Astrocyte (in vitro differentiated cells and primary cell): Measurements from ENCODE around the gene CAPN5.

Experiments used
- EZH2 ChIP-seq: IDR thresholded peaks from 2 replicates; pipeline ENCODE4 v1.6.1; 2012; ENCODE audit warnings: mild to moderate bottlenecking, low read length, inconsistent platforms; ENCODE audit not compliant: insufficient read depth
- TF ChIP-seq, protein P1 (sequence below): IDR thresholded peaks from 2 replicates; pipeline ENCODE4 v1.5.1; 2011; ENCODE audit warnings: low read depth, mild to moderate bottlenecking, inconsistent platforms, low read length, moderate library complexity; ENCODE audit not compliant: insufficient read depth

DNA sequence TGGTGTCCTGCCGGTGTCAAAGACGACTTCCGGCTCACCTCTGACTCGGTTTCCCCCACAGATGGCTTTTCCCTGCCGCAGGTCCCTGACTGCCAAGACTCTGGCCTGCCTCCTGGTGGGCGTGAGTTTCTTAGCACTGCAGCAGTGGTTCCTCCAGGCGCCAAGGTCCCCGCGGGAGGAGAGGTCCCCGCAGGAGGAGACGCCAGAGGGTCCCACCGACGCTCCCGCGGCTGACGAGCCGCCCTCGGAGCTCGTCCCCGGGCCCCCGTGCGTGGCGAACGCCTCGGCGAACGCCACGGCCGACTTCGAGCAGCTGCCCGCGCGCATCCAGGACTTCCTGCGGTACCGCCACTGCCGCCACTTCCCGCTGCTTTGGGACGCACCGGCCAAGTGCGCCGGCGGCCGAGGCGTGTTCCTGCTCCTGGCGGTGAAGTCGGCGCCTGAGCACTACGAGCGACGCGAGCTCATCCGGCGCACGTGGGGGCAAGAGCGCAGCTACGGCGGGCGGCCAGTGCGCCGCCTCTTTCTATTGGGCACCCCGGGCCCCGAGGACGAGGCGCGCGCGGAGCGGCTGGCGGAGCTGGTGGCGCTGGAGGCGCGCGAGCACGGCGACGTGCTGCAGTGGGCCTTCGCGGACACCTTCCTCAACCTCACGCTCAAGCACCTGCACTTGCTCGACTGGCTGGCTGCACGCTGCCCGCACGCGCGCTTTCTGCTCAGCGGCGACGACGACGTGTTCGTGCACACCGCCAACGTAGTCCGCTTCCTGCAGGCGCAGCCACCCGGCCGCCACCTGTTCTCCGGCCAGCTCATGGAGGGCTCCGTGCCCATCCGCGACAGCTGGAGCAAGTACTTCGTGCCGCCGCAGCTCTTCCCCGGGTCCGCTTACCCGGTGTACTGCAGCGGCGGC is 27.0 kb upstream of the CAPN5 start:
- peak; percentile 38 for TF ChIP-seq EZH2
- TF ChIP-seq, protein P1, sequence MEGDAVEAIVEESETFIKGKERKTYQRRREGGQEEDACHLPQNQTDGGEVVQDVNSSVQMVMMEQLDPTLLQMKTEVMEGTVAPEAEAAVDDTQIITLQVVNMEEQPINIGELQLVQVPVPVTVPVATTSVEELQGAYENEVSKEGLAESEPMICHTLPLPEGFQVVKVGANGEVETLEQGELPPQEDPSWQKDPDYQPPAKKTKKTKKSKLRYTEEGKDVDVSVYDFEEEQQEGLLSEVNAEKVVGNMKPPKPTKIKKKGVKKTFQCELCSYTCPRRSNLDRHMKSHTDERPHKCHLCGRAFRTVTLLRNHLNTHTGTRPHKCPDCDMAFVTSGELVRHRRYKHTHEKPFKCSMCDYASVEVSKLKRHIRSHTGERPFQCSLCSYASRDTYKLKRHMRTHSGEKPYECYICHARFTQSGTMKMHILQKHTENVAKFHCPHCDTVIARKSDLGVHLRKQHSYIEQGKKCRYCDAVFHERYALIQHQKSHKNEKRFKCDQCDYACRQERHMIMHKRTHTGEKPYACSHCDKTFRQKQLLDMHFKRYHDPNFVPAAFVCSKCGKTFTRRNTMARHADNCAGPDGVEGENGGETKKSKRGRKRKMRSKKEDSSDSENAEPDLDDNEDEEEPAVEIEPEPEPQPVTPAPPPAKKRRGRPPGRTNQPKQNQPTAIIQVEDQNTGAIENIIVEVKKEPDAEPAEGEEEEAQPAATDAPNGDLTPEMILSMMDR, result peak; percentile 27
